ENCODE data around the gene CNIH3. TPM values are rescaled to one million over a fixed set of nuclear protein-coding genes. Genes with fewer than 3 reads are reported as not detected.

The CNIH3 gene
- total and polyA plus RNA-seq, 7 experiments from 2014 or later, result 1.0 to 4.2 (median 2.0) TPM

DNA sequence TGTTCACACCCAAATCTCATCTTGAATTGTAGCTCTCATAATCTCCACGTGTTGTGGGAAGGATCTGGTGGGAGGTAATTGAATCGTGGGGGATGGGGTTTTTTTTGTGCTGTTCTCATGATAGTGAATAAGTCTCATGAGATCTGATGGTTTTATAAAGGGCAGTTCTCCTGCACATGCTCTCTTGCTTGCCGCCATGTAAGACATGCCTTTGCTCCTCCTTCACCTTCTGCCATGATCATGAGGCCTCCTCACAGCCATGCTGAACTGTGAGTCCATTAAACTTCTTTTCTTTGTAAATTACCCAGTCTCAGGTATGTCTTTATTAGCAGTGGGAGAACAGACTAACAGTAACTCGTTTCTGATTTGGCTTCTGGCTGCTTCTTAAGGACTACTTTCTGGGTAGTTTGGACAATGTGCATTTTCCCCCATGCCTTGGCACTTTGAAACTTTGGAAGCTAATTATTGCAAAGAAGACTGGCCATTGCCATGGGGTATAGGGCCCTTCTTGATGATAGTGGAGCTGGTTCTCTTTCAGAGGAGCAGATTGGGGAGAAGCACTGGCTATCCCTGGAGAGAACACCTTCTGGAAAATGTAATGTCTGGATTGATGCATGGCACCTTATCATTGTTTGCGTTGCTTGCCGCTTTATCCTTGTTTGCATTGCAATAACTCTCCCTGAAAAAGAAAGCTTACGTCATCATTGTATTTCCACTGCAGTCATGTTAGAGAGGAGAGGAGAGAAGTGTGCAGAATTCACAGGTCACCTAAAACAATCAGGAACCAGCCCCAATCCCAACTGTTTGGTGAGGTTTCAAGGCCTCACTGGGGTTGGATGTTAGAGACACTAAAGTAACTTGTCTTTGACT lies 5.9 kb downstream of the CNIH3 start:
- H3K27ac Mint-ChIP-seq, result peak overlapping the region in 4 of 9 donors; percentile 81 to 95 (median 94)
- peaks cover 5 to 23% (median 7%) of the 10 kb centered on the region in 5 donors for H3K36me3 Mint-ChIP-seq
- intact Hi-C loops (cut with micrococcal nuclease), result loop anchor here (2.0 to 10.0 kb wide), 10 partner anchors 80 to 1910 kb away; partner anchors contain the start of genes WDR26 (in 2 of the 2), AIDA (in 1 of the 2), BROX (in 1 of the 2) and CAPN2 (in 1 of the 2)
- Histone ChIP-seq H3K9me3 (ENCODE audit: control insufficient read depth in 2 of 3, low read length in 3 of 3) (peaks cover 0 to 11% (median 0%) of the 10 kb centered on the region in 3 experiments), H3K27ac (ENCODE audit: low read depth, low read length) (no peak overlapping the region), H3K4me1 (ENCODE audit: control insufficient read depth in 2 of 2, insufficient read depth in 2 of 2, low read length in 2 of 2) (peaks cover 27 to 29% of the 10 kb centered on the region in 2 donors), H3K4me3 (ENCODE audit: low read length) (no peak overlapping the region), H3K36me3 (ENCODE audit: control insufficient read depth in 2 of 3, insufficient read depth in 3 of 3, low read length in 3 of 3) (no peaks in the 10 kb centered on the region), H3K27me3 (ENCODE audit: control insufficient read depth in 2 of 2, insufficient read depth in 2 of 2, low read length in 2 of 2) (peaks cover 9% of the 10 kb centered on the region in 2 donors)
- CTCF ChIA-PET, result no interaction called here
- H3K27me3 Mint-ChIP-seq, result peaks cover 55 to 63% (median 57%) of the 10 kb centered on the region in 5 donors
- DNase-seq, result no peak
- peaks cover 30 to 63% (median 47%) of the 10 kb centered on the region in 7 donors for H3K4me1 Mint-ChIP-seq
- no peak for ATAC-seq
- POLR2A ChIA-PET, result no interaction called here
- peaks cover 0 to 20% (median 13%) of the 10 kb centered on the region in 11 donors for H3K9me3 Mint-ChIP-seq
- H3K4me3 Mint-ChIP-seq, result no peak overlapping the region

DNA sequence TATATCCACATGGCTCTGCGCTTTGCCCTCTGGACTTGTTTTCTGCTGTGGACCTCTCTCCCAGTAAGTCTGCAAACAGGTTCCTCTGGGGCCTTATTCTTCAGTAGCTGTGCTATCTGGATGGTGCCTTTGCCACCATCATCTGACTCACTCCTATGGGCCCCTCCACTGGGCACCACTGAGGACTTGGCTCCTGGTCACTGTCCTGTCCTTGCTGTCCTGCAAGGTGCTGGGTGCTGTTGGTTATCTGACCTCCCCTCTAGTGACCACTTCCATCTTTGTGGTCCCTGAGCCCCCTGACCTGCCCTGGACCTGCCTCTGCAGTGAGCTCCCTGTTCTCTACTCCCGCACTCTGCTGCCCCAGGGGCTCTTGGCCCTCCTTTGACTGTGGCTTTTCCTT lies 6.7 kb downstream of the CNIH3 start:
- DNase-seq (no peak), ATAC-seq (no peak)
- H3K27ac Mint-ChIP-seq, result peak overlapping the region in 7 of 9 donors; percentile 66 to 95 (median 94)
- peaks cover 47 to 55% (median 50%) of the 10 kb centered on the region in 5 donors for H3K27me3 Mint-ChIP-seq
- H3K4me3 Mint-ChIP-seq, result peak overlapping the region in 4 of 10 donors; percentile 6 to 80 (median 58)
- ChIA-PET CTCF (interaction anchor here (1.3 kb wide), 1 partner anchor 22 kb away, joined by 4 read pairs; no protein-coding TSS in a partner anchor), POLR2A (no interaction called here)
- Histone ChIP-seq H3K4me1 (ENCODE audit: control insufficient read depth in 2 of 2, insufficient read depth in 2 of 2, low read length in 2 of 2) (peaks cover 21 to 25% of the 10 kb centered on the region in 2 donors), H3K27me3 (ENCODE audit: control insufficient read depth in 2 of 2, insufficient read depth in 2 of 2, low read length in 2 of 2) (peaks cover 1 to 6% of the 10 kb centered on the region in 2 donors), H3K27ac (ENCODE audit: low read depth, low read length) (no peak overlapping the region), H3K4me3 (ENCODE audit: low read length) (no peak overlapping the region), H3K9me3 (ENCODE audit: control insufficient read depth in 2 of 3, low read length in 3 of 3) (peaks cover 0 to 11% (median 0%) of the 10 kb centered on the region in 3 experiments), H3K36me3 (ENCODE audit: control insufficient read depth in 2 of 3, insufficient read depth in 3 of 3, low read length in 3 of 3) (no peaks in the 10 kb centered on the region)
- H3K4me1 Mint-ChIP-seq, result peaks cover 25 to 57% (median 40%) of the 10 kb centered on the region in 7 donors
- intact Hi-C loops (cut with micrococcal nuclease), result loop anchor here (2.0 to 10.0 kb wide), 10 partner anchors 81 to 1911 kb away; partner anchors contain the start of genes WDR26 (in 2 of the 2), AIDA (in 1 of the 2), BROX (in 1 of the 2) and CAPN2 (in 1 of the 2)
- H3K9me3 Mint-ChIP-seq, result peaks cover 0 to 20% (median 13%) of the 10 kb centered on the region in 11 donors
- peaks cover 5 to 21% (median 7%) of the 10 kb centered on the region in 5 donors for H3K36me3 Mint-ChIP-seq

DNA sequence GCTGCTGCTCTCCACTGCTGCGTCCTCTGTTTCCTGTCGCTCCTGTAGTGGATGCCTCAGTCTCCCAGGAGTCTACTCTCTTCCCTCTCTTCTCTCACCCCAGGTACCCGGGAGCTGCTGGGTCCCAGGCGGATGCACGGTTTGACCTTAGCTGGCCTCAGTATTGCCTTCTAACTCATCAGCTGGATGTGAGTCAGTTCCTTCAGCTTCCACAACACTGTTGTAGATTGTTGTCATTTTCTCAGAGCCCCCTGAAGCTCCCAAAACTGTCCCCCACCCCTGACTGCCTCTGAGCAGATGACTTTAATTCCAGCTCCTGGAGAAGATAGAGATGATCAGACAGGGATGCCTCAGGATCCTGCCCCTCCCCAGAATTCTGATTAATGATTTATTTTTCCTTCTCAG lies 7.2 kb downstream of the CNIH3 start:
- Mint-ChIP-seq H3K4me1 (peaks cover 24 to 52% (median 35%) of the 10 kb centered on the region in 7 donors), H3K4me3 (peak overlapping the region in 8 of 10 donors; percentile 58 to 80 (median 72)), H3K27ac (peak overlapping the region; percentile 66 to 95 (median 90)), H3K9me3 (peaks cover 0 to 20% (median 13%) of the 10 kb centered on the region in 11 donors), H3K27me3 (peaks cover 46 to 50% (median 47%) of the 10 kb centered on the region in 5 donors), H3K36me3 (peaks cover 5 to 21% (median 7%) of the 10 kb centered on the region in 5 donors)
- Histone ChIP-seq H3K27ac (ENCODE audit: low read depth, low read length) (no peak overlapping the region), H3K36me3 (ENCODE audit: control insufficient read depth in 2 of 3, insufficient read depth in 3 of 3, low read length in 3 of 3) (no peaks in the 10 kb centered on the region), H3K4me3 (ENCODE audit: low read length) (no peak overlapping the region), H3K4me1 (ENCODE audit: control insufficient read depth in 2 of 2, insufficient read depth in 2 of 2, low read length in 2 of 2) (peaks cover 18 to 25% of the 10 kb centered on the region in 2 donors), H3K27me3 (ENCODE audit: control insufficient read depth in 2 of 2, insufficient read depth in 2 of 2, low read length in 2 of 2) (peaks cover 0 to 1% of the 10 kb centered on the region in 2 donors), H3K9me3 (ENCODE audit: control insufficient read depth in 2 of 3, low read length in 3 of 3) (peaks cover 0 to 11% (median 0%) of the 10 kb centered on the region in 3 experiments)
- intact Hi-C loops (cut with micrococcal nuclease), result loop anchor here (2.0 to 10.0 kb wide), 10 partner anchors 81 to 1911 kb away; partner anchors contain the start of genes WDR26 (in 2 of the 2), AIDA (in 1 of the 2), BROX (in 1 of the 2) and CAPN2 (in 1 of the 2)
- ChIA-PET POLR2A (no interaction called here), CTCF (interaction anchor here (1.3 kb wide), 1 partner anchor 21 kb away, joined by 4 read pairs; no protein-coding TSS in a partner anchor)
- DNase-seq, result no peak
- no peak for ATAC-seq

DNA sequence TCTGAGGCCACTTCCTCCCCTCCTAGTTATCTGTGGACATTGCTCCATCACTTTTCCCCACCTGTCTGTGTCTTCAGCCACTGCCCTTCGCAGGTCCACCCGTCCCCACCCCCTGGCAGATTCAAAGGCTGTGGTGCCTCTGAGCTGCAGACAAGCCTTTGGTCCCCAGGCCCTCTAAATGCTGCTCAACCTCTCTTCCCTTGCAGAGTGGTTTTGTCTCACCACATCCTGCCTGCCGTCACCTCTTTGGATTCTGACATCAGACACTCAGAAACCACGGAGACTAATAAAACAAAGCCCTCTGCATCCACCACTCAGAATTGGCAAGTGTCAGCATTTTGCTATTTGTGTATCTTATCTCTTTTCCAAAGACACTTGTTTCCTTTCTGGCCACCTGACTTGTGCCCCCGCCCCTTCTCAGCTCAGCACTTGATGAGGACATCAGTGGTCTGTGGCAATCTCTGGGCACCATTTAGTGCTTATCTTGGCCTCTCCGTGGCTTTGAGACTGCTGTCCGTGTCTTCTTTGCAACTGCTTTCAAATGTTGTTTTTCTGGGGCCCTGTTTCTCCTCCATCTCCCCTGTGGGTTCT lies 7.7 kb downstream of the CNIH3 start:
- Histone ChIP-seq H3K27me3 (ENCODE audit: control insufficient read depth in 2 of 2, insufficient read depth in 2 of 2, low read length in 2 of 2) (no peaks in the 10 kb centered on the region), H3K4me3 (ENCODE audit: low read length) (peak overlapping the region; percentile 40), H3K36me3 (ENCODE audit: control insufficient read depth in 2 of 3, insufficient read depth in 3 of 3, low read length in 3 of 3) (no peaks in the 10 kb centered on the region), H3K4me1 (ENCODE audit: control insufficient read depth in 2 of 2, insufficient read depth in 2 of 2, low read length in 2 of 2) (peaks cover 18 to 25% of the 10 kb centered on the region in 2 donors), H3K27ac (ENCODE audit: low read depth, low read length) (no peak overlapping the region), H3K9me3 (ENCODE audit: control insufficient read depth in 2 of 3, low read length in 3 of 3) (peaks cover 0 to 11% (median 0%) of the 10 kb centered on the region in 3 experiments)
- intact Hi-C loops (cut with micrococcal nuclease), result loop anchor here (1.0 to 10.0 kb wide), 14 partner anchors 8 to 1912 kb away; partner anchors contain the start of genes WDR26 (in 2 of the 2), AIDA (in 1 of the 2), BROX (in 1 of the 2) and CAPN2 (in 1 of the 2)
- peak; percentile 93 for ATAC-seq
- Mint-ChIP-seq H3K4me3 (peak overlapping the region; percentile 58 to 80 (median 72)), H3K27me3 (peaks cover 40 to 45% (median 44%) of the 10 kb centered on the region in 5 donors), H3K36me3 (peaks cover 5 to 21% (median 7%) of the 10 kb centered on the region in 5 donors), H3K4me1 (peaks cover 22 to 47% (median 31%) of the 10 kb centered on the region in 7 donors), H3K27ac (peak overlapping the region; percentile 66 to 95 (median 90)), H3K9me3 (peaks cover 0 to 20% (median 13%) of the 10 kb centered on the region in 11 donors)
- peak in 8 of 9 donors; percentile 70 to 89 (median 83) for DNase-seq
- ChIA-PET CTCF (interaction anchor here (1.3 kb wide), 1 partner anchor 21 kb away, joined by 4 read pairs; no protein-coding TSS in a partner anchor), POLR2A (no interaction called here)

DNA sequence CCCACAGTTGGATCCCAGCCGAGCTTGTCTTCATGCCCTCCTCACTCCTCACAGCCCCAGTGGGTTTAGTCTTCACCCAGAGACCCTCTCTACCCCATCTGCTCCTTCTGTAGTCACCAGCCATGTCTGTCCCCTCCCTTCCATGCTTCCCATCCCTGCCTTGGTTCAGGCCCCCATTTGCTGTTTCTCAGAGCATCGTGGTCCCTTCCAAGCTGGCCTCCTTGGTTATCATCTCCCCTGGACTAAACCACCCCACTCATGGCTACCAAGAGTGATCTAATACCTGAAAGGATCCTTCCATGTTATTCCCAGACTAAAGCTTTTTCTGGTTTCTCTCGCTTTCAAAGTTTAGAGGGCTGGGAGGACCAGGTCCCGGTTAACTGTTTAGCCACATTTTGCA lies 8.3 kb downstream of the CNIH3 start:
- Mint-ChIP-seq H3K4me3 (peak overlapping the region; percentile 42 to 80 (median 68)), H3K9me3 (peaks cover 0 to 20% (median 13%) of the 10 kb centered on the region in 11 donors), H3K4me1 (peaks cover 22 to 42% (median 31%) of the 10 kb centered on the region in 7 donors), H3K27ac (peak overlapping the region; percentile 66 to 95 (median 90)), H3K36me3 (peaks cover 5 to 21% (median 7%) of the 10 kb centered on the region in 5 donors), H3K27me3 (peaks cover 37 to 43% (median 38%) of the 10 kb centered on the region in 5 donors)
- Histone ChIP-seq H3K36me3 (ENCODE audit: control insufficient read depth in 2 of 3, insufficient read depth in 3 of 3, low read length in 3 of 3) (no peaks in the 10 kb centered on the region), H3K9me3 (ENCODE audit: control insufficient read depth in 2 of 3, low read length in 3 of 3) (peaks cover 0 to 11% (median 0%) of the 10 kb centered on the region in 3 experiments), H3K4me3 (ENCODE audit: low read length) (peak overlapping the region; percentile 40), H3K27ac (ENCODE audit: low read depth, low read length) (no peak overlapping the region), H3K27me3 (ENCODE audit: control insufficient read depth in 2 of 2, insufficient read depth in 2 of 2, low read length in 2 of 2) (no peaks in the 10 kb centered on the region), H3K4me1 (ENCODE audit: control insufficient read depth in 2 of 2, insufficient read depth in 2 of 2, low read length in 2 of 2) (peaks cover 18 to 25% of the 10 kb centered on the region in 2 donors)
- intact Hi-C loops (cut with micrococcal nuclease), result loop anchor here (1.0 to 10.0 kb wide), 12 partner anchors 8 to 1912 kb away; partner anchors contain the start of genes AIDA (in 1 of the 2), BROX (in 1 of the 2), CAPN2 (in 1 of the 2) and CNIH3 (in 1 of the 2)
- ChIA-PET CTCF (no interaction called here), POLR2A (no interaction called here)
- DNase-seq (no peak), ATAC-seq (no peak)
